ENCODE results near the gene ELOVL5.

ELOVL5 gene

DNA sequence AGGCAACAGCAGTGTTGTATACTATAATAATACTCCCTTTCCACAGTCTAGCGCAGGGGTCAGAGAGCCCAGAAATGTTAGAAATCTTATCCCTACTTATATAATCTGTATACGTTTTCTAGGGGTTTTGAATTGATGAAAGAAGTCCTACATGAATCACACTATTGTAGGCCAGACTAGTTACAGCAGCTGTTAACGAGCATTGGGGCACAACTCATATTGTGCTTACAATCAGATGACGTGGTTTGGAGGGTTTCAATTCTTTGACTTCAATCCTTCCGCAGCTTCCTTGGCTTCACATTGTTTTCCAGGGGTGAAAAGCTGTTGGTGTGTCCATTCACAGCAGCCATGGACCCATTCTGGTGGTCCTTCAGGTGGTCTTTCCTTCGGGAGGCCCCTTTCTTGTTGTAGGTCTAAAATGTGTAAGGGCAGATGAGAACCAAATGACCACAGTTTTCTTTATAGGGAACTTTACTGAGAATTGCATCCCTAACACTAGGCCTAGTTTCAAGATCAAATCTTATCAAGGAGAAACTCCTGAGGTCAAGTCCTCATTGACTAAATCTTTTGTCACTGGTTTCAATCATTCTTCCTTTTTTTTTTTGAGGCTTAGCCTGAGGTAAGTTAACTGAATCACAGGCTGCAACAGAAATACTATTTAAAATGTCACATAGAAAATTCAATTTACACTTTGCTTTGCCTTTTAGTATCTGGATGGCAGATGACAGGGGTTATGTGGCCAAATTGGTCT lies 79.7 kb downstream of the ELOVL5 start:
- H3K27ac ChIP-seq (ENCODE audit: poor library complexity, severe bottlenecking), result no peak overlapping the region
- ATAC-seq (ENCODE audit: low read depth) (no peak), DNase-seq (ENCODE audit: low spot score) (no peak)
- H3K4me3 ChIP-seq (ENCODE audit: severe bottlenecking), result no peak overlapping the region
- no peaks in the 10 kb centered on the region for H3K4me1 ChIP-seq (ENCODE audit: insufficient read depth, poor library complexity, severe bottlenecking)
- H3K9me3 ChIP-seq (ENCODE audit: severe bottlenecking), result no peaks in the 10 kb centered on the region
- peaks cover 78% of the 10 kb centered on the region for H3K36me3 ChIP-seq (ENCODE audit: low read depth)
- TF ChIP-seq, protein P1, sequence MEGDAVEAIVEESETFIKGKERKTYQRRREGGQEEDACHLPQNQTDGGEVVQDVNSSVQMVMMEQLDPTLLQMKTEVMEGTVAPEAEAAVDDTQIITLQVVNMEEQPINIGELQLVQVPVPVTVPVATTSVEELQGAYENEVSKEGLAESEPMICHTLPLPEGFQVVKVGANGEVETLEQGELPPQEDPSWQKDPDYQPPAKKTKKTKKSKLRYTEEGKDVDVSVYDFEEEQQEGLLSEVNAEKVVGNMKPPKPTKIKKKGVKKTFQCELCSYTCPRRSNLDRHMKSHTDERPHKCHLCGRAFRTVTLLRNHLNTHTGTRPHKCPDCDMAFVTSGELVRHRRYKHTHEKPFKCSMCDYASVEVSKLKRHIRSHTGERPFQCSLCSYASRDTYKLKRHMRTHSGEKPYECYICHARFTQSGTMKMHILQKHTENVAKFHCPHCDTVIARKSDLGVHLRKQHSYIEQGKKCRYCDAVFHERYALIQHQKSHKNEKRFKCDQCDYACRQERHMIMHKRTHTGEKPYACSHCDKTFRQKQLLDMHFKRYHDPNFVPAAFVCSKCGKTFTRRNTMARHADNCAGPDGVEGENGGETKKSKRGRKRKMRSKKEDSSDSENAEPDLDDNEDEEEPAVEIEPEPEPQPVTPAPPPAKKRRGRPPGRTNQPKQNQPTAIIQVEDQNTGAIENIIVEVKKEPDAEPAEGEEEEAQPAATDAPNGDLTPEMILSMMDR (IDR thresholded peaks at IDR 0.05; ENCODE audit: poor library complexity, severe bottlenecking), result no peak
- no peaks in the 10 kb centered on the region for H3K27me3 ChIP-seq (ENCODE audit: insufficient read depth, poor library complexity, severe bottlenecking)

DNA sequence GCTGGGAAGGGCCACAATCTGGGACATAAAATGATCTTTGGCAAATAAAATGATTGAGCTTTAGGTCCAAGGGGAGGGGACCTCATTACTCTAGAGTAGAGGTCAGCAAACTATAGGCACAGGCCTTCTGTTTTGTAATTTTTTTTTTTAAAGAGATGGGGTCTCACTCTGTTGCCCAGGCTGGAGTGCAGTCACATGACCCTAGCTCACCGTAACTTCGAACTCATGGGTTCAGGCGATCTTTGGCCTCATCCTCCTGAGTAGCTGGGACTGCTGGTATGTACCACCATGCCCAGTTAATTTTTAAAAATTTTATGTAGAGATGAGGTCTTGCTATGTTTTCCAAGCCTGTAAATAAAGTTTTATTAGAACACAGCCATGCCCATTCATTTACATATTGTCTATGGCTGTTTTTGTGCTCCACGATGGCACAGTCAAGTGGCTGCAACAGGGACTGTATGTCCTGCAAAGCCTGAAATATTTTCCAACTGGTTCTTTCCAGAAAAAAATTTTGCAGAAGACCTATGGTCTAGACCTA lies 82.1 kb downstream of the ELOVL5 start:
- DNase-seq (ENCODE audit: low spot score) (no peak), ATAC-seq (ENCODE audit: low read depth) (no peak)
- TF ChIP-seq, protein P1 (IDR thresholded peaks at IDR 0.05; ENCODE audit: poor library complexity, severe bottlenecking), result no peak
- Histone ChIP-seq H3K4me3 (ENCODE audit: severe bottlenecking) (no peak overlapping the region), H3K27me3 (ENCODE audit: insufficient read depth, poor library complexity, severe bottlenecking) (no peaks in the 10 kb centered on the region), H3K4me1 (ENCODE audit: insufficient read depth, poor library complexity, severe bottlenecking) (no peaks in the 10 kb centered on the region), H3K9me3 (ENCODE audit: severe bottlenecking) (no peaks in the 10 kb centered on the region), H3K27ac (ENCODE audit: poor library complexity, severe bottlenecking) (no peak overlapping the region), H3K36me3 (ENCODE audit: low read depth) (peaks cover 67% of the 10 kb centered on the region)

DNA sequence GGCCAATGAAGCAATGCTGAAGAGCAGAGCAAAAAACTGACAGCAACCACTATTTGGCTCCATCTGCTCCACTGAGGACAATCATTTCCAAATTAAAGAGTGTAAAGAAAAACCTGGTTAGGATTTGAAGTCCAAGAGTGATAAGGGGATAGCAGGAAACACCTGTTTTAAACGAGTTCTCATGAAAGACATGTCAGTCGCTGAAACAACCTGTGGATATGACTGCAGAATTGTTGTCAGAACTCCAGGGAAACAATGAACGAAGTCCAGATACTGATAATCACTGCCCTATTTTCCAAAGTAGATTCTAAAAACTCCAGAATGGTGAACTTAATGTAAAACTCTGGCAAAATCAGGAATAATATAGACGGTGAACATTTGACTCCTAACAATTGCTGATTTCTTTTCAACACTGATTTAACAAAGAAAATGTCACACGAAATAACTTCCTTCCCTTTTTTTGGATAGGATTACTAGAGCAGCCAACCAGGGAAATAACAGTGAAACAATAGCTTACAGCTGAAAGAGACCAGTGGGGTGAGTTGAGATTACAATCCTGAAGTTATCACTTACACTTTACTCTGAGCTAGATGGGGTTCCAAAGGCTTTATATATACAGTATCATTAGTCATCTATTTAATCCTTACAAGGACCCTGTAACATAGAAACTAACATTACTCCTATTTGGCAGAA lies 83.7 kb downstream of the ELOVL5 start:
- Histone ChIP-seq H3K4me1 (ENCODE audit: insufficient read depth, poor library complexity, severe bottlenecking) (no peaks in the 10 kb centered on the region), H3K27me3 (ENCODE audit: insufficient read depth, poor library complexity, severe bottlenecking) (no peaks in the 10 kb centered on the region), H3K9me3 (ENCODE audit: severe bottlenecking) (no peaks in the 10 kb centered on the region), H3K4me3 (ENCODE audit: severe bottlenecking) (no peak overlapping the region), H3K27ac (ENCODE audit: poor library complexity, severe bottlenecking) (no peak overlapping the region), H3K36me3 (ENCODE audit: low read depth) (peaks cover 65% of the 10 kb centered on the region)
- no peak for DNase-seq (ENCODE audit: low spot score)
- no peak for ATAC-seq (ENCODE audit: low read depth)
- TF ChIP-seq, protein P1 (IDR thresholded peaks at IDR 0.05; ENCODE audit: poor library complexity, severe bottlenecking), result no peak

DNA sequence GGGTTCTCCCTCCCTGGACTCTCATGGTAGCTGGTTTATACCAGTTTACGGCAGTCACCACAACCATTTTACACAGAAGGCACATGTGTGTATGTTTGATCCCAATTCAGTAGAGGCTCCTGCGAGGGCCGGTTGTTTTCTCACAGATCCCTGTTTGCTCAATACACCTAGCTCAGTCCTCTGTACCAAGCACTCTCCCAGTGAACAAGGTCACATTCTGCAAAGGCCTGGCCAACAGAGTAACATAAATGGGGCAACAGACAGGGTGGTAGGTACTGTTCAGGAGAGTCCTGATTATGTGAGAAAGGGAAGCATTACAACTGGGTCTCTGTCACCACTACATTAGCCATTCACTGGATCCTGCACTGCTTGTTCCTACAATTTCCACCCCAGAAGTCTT lies 84.4 kb downstream of the ELOVL5 start:
- Histone ChIP-seq H3K36me3 (ENCODE audit: low read depth) (peaks cover 58% of the 10 kb centered on the region), H3K4me1 (ENCODE audit: insufficient read depth, poor library complexity, severe bottlenecking) (no peaks in the 10 kb centered on the region), H3K9me3 (ENCODE audit: severe bottlenecking) (no peaks in the 10 kb centered on the region), H3K27ac (ENCODE audit: poor library complexity, severe bottlenecking) (no peak overlapping the region), H3K4me3 (ENCODE audit: severe bottlenecking) (no peak overlapping the region), H3K27me3 (ENCODE audit: insufficient read depth, poor library complexity, severe bottlenecking) (no peaks in the 10 kb centered on the region)
- DNase-seq (ENCODE audit: low spot score), result no peak
- TF ChIP-seq, protein P1 (IDR thresholded peaks at IDR 0.05; ENCODE audit: poor library complexity, severe bottlenecking), result no peak
- no peak for ATAC-seq (ENCODE audit: low read depth)

Data from RWPE2 (cell line).